ENCODE results near the gene SNED1. TPM values are rescaled to one million over a fixed set of nuclear protein-coding genes. Genes with fewer than 3 reads are reported as not detected.
A peak's percentile ranks its signal among the peaks of the same experiment; 100 is the strongest.

Gene SNED1
- total RNA-seq, 4 donors from 2014 or later: 18.0 to 52.2 (median 32.5) TPM

GRCh38 chr2:240991378-240992263 lies 6.8 kb upstream of the SNED1 start:
- DNase-seq (ENCODE audit: low spot score) (peak; percentile 60), ATAC-seq (ENCODE audit: low FRiP score) (peak; percentile 61)
- TF ChIP-seq CTCF (IDR thresholded peaks at IDR 0.05): no peak

- ATAC-seq (ENCODE audit: low FRiP score): no peak
- no peak for DNase-seq (ENCODE audit: low spot score)
- TF ChIP-seq CTCF (IDR thresholded peaks at IDR 0.05): no peak
Measured at GRCh38 chr2:240992572-240993291, 5.7 kb upstream of the SNED1 start.

GRCh38 chr2:240993446-240994170 lies 4.8 kb upstream of the SNED1 start:
- no peak for TF ChIP-seq CTCF (IDR thresholded peaks at IDR 0.05)
- DNase-seq (ENCODE audit: low spot score): no peak
- ATAC-seq (ENCODE audit: low FRiP score): no peak

GRCh38 chr2:240994171-240994896 lies 4.1 kb upstream of the SNED1 start:
- no peak for TF ChIP-seq CTCF (IDR thresholded peaks at IDR 0.05)
- ATAC-seq (ENCODE audit: low FRiP score) (no peak), DNase-seq (ENCODE audit: low spot score) (no peak)

- DNase-seq (ENCODE audit: low spot score): no peak
- no peak for TF ChIP-seq CTCF (IDR thresholded peaks at IDR 0.05)
- ATAC-seq (ENCODE audit: low FRiP score): no peak
Measured at GRCh38 chr2:240995041-240996021, 3.1 kb upstream of the SNED1 start.
